GM12874 (cell line): ENCODE results near the gene LIG4.

Source experiments
- TF ChIP-seq, protein P1 (sequence below): IDR thresholded peaks from 2 replicates; pipeline ENCODE4 v1.5.1; 2011; ENCODE audit warnings: low read depth, mild to moderate bottlenecking, control low read depth, low read length, moderate library complexity; ENCODE audit not compliant: insufficient read depth

Gene LIG4

DNA sequence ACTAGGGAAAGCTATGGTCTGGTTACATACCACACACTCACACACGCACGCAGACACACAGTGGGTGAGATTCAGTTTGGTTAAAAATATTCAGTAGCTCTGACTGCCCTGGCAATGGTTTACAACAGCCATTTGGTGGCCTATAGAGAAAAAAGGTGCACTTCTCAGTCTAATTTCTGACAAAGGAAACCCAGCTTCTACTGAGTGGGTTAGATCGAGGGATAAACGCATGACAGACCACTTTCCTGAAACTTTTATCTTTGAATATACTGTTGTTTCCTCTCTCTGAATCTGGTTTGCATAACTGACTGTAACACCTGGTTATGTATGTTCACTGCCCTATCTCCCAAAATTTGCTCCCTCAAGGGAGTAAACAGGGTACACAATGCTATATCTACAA, 2.5 kb downstream of the LIG4 start:
- TF ChIP-seq, protein P1, sequence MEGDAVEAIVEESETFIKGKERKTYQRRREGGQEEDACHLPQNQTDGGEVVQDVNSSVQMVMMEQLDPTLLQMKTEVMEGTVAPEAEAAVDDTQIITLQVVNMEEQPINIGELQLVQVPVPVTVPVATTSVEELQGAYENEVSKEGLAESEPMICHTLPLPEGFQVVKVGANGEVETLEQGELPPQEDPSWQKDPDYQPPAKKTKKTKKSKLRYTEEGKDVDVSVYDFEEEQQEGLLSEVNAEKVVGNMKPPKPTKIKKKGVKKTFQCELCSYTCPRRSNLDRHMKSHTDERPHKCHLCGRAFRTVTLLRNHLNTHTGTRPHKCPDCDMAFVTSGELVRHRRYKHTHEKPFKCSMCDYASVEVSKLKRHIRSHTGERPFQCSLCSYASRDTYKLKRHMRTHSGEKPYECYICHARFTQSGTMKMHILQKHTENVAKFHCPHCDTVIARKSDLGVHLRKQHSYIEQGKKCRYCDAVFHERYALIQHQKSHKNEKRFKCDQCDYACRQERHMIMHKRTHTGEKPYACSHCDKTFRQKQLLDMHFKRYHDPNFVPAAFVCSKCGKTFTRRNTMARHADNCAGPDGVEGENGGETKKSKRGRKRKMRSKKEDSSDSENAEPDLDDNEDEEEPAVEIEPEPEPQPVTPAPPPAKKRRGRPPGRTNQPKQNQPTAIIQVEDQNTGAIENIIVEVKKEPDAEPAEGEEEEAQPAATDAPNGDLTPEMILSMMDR: no peak

DNA sequence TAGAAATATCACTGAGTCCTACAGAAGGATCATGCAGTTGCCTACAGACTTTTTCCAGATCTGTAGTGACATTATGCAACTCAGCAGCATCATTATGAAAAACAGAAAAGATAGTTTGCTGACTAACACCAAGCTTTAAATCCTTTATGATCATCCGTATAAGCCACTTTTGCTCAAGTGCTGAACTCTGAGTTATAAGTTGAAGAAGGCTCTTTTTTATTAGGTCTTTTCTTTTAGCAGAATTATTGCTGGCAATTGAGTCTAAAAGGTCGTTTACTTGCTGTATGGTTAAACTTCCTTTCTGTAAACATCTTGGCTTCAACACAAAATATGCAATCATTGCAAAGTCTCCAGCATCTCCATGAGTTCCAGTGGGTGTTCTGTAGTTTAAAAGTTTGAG, 4.8 kb downstream of the LIG4 start:
- TF ChIP-seq, protein P1: no peak

DNA sequence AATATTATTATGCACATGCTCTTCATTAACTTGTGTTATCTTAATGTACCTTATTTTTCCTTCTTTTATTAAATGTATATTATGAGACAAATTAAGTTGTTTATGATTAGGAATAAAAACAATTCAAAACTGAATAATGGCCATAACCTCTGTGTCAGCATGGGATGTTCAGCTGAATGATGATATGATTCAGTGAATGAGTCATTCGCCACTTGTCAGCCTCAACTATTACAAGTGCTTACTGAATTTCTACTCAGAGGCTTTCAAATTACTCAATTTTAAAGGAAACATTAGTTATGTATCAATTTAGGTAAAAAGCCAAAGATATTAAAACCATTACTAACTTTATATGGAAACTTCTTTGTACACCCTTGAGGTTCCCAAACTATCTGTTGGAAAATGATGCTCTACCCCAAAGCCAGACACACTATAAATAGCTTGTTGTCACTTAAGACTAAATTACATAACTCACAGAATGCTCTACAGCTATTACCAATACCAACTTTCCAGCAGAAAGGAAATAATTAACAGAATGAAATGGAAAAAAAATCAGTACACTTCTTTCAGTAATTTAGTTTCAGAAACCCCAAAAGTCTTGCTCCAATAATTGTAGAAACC, 14.4 kb downstream of the LIG4 start:
- TF ChIP-seq, protein P1: no peak

DNA sequence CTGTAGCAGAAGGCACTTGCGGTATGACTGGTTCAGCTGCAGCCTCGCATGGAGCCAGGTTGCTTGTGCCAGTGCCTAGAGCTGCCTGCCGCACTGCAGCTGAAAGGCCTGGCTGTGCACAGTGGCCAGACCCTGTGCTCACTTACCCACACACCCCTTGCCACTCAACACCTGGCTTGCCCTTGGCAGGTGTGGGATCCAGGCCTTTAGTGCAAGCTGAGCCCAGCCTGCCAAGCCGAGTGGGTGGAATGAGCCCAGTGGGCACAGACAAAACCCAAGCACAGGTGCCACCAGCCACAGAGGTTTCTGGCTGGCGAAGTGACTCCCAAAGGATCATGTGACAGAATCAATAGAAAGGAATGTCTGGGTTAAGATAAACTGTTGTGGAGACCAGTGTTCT, 19.5 kb downstream of the LIG4 start:
- TF ChIP-seq, protein P1: no peak

DNA sequence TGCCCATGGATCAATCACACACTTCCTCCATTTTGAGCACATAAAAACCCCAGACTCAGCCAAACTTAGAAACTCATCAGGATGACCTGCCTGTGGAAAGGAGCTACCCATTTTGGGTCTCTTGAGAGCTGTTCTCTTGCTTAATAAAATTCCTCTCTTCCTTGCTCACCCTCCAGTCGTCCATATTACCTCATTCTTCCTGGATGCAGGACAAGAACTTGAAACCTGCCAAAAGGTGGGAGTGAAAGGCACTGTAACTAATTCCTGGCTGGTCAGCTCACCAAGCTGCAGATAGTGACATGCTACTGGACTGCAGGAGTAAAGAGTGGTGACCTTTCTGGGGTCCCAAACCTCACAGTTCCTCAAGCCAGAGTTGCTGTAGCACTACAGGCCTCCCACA, 20.2 kb downstream of the LIG4 start:
- TF ChIP-seq, protein P1: no peak

DNA sequence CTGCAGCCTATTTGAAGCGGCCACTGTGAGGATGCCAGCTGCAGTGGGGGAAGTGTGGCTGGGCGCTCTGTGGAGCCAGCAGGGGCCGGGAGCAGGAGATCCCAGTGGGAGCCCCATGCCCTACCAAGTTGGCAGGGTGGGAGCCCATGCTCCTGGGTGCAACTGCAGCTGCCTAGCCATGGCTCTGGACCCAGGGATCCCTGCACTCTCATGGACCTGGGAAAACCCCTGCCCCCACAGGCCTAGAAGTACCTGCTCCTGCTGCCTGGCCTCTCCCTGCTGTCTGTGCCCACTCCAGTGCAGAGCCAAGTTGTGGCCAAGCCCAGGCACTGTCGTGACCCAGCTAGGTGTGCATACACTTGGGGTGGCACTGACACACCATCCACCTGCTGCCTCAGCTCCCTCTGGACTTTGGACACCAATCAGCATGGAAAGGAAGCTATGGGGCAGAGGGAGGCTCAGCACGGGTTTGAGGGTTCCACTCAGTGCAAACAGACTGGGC, 20.9 kb downstream of the LIG4 start:
- TF ChIP-seq, protein P1: no peak

DNA sequence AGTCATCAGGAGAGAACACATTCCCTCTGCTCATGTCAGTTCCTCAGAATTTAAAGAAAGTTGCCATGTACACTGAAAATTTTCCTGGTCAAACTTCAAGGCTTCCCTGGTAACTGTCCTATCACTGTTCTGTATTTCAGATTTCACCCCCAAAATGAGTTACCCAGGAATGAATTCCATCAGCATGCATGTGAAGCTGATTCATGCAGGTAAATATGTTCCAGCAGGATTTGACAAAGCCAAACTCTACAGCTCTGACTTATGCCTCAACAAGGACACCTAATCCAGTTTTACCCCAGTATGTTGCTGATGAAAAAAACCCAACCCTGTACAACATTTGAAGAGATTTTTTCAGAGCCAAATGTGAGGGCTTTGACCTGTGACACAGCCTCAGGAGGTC, 21.5 kb downstream of the LIG4 start:
- TF ChIP-seq, protein P1: no peak
